ENCODE results near the gene USP4.
"Not testable (repeated sequence)": the region's sequence is repeated elsewhere in the genome, so short reads cannot be mapped to it uniquely, and the experiment has no call there.

The USP4 gene

DNA sequence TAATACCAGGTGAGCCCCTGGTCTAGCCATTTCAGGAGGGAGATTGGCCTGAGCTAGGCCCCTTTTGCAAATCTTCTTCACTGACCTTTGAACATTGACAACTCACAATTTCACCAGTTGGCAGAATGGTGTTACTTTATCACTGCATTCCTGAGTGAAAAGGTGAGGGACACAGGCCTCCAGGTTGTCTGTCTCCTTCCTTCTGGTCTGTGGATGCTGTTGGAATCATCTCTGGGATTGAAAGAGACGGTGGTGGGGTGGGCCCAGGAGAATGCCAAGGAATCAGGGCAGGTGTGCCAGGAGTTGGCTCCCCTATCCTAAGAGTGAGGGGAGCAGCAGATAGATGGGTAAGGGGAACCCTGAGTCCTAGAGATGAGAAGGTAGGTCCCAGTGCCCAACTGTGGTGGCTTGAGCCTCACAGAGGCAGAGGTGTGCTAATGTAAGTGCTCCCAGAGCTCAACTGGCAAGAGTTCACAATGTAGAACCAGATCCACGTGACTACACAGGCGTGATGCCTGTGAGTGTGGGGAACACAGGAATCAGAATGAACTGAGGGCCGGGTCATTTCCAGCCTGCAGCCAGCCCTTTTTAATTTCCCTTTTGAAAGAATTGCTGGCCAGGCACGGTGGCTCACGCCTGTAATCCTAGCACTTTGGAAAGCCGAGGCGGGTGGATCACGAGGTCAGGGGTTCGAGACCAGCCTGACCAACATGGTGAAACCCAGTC lies 74.0 kb downstream of the USP4 start:
- Mint-ChIP-seq H3K4me1 (no peaks in the 10 kb centered on the region), H3K27ac (no peak overlapping the region), H3K4me3 (no peak overlapping the region), H3K27me3 (no peaks in the 10 kb centered on the region), H3K36me3 (peaks cover 1% of the 10 kb centered on the region), H3K9me3 (no peaks in the 10 kb centered on the region)
- DNase-seq (ENCODE audit: low spot score in 2 of 2): no peak
- no peak for ATAC-seq (ENCODE audit: low read depth)

DNA sequence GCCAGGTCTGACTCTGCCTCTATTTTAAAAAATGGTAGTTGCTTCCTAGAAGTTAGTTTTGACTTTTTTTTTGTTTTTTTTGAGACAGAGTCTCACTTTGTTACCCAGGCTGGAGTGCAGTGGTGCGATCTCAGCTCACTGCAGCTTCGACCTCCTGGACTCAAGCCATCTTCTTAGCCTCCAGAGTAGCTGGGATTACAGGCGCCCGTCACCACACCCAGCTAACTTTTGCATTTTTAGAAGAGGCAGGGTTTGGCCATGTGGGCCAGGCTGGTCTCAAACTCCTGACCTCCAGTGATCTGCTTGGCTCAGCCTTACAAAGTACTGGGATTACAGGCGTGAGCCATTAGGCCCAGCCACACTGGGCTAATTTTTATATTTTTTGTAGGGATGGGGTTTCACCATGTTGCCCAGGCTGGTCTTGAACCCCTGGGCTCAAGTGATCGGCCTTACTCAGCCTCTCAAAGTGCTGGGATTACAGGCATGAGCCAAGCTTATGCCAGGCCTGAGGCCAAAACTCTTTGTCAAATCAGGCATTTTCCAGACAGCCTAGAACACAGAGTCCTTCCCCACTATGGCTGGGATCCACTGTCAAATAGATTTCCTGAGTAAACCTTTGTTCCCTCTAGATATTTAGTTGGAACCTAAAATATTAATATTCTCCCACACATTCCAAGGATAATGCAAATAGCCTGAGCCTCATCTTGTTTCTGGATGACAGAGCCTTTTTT lies 76.5 kb downstream of the USP4 start:
- Mint-ChIP-seq H3K4me1 (no peaks in the 10 kb centered on the region), H3K9me3 (no peaks in the 10 kb centered on the region), H3K27ac (no peak overlapping the region), H3K36me3 (no peaks in the 10 kb centered on the region), H3K27me3 (no peaks in the 10 kb centered on the region), H3K4me3 (no peak overlapping the region)
- no peak for DNase-seq (ENCODE audit: low spot score in 2 of 2)
- ATAC-seq (ENCODE audit: low read depth): no peak

DNA sequence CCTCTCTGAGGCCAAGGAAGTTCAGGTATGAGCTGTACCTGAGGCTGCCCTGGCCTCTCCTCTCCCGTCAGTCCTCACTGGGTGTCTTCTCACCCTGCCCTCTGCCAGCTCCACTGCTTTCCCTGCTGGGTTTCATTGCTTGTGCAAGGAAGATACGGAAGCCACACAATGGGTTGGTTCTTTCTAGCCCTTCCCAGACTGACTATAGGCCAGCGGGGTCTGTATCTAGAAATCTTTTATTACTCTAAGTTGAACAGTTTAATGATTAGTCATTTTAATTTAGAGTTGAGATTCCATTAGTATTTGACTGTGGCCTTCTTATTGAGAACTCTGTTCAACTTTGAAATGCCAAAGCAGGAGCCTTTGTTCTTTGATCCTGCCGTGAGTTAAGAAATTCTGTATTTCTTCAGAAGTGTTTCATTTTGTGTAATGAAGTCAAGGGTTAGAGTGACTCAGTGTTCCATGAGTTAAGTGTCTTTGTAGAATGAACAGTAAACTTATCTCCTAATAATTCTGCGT lies 79.0 kb downstream of the USP4 start:
- H3K4me3 Mint-ChIP-seq: no peak overlapping the region
- DNase-seq (ENCODE audit: low spot score in 2 of 2) (no peak), ATAC-seq (ENCODE audit: low read depth) (no peak)
- H3K36me3 Mint-ChIP-seq: no peaks in the 10 kb centered on the region
- no peak overlapping the region for H3K27ac Mint-ChIP-seq
- H3K4me1 Mint-ChIP-seq: no peaks in the 10 kb centered on the region
- H3K9me3 Mint-ChIP-seq: no peaks in the 10 kb centered on the region
- no peaks in the 10 kb centered on the region for H3K27me3 Mint-ChIP-seq

DNA sequence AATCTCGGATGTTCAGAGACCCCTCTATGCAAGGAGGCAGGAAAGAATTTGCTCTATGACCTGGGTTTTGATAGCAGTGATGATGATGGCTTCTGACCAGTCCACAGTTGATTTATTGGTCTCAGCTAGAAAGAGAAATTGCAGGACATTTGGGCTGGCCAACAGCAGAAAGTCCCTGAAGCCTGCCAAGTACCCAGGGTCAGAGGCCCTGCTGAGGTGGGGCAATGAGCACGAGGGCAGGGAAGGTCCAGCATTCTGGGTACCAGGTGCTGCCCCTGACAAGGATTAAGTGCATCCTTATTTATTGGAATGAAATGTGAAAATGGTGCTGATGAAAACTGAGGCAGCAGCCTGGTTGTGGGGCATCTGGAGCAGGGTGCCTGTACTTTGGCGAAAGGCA lies 82.7 kb downstream of the USP4 start:
- Mint-ChIP-seq H3K4me3 (no peak overlapping the region), H3K36me3 (no peaks in the 10 kb centered on the region), H3K27me3 (peaks cover 7% of the 10 kb centered on the region), H3K27ac (no peak overlapping the region), H3K9me3 (no peaks in the 10 kb centered on the region), H3K4me1 (peaks cover 4% of the 10 kb centered on the region)
- DNase-seq (ENCODE audit: low spot score in 2 of 2): no peak
- ATAC-seq (ENCODE audit: low read depth): no peak

DNA sequence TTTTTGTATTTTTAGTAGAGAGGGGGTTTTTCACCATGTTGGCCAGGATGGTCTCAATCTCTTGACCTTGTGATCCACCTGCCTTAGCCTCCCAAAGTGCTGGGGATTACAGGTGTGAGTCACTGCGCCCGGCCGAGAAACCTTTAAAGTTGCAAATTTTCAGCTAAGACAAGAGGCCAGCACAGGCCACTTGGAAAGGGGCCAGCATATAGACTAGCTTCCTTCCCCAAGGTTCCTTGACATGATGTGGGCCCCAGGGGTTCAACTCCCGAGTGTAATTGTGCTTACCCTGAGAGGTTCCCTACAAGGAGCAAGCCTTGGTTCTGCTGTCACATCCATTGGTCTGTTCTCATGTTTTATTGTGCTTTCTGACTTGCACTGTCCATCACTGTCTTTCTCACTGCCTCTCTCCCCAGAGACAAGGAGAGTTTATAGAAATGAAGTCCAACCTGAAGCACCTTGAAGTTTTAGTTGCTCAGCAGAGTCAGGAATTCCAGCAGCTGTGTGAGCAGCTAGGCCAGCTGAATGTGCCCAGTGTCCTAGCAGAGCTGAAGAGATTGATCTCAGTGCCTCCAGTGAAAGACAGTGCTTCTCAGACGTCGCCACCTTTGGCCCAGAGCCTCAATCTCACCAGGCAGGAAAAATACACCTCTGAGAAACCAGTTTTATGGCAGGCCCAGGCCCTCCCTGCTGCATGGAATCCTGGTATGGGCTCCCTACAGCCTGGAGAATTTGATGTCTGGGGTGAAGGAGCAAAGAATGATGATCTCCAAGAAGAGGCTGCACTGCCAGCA lies 83.9 kb downstream of the USP4 start:
- no peak for DNase-seq (ENCODE audit: low spot score in 2 of 2)
- Mint-ChIP-seq H3K27me3 (peaks cover 7% of the 10 kb centered on the region), H3K4me1 (peaks cover 4% of the 10 kb centered on the region), H3K9me3 (no peaks in the 10 kb centered on the region), H3K4me3 (no peak overlapping the region), H3K27ac (no peak overlapping the region), H3K36me3 (no peaks in the 10 kb centered on the region)
- ATAC-seq (ENCODE audit: low read depth): no peak

DNA sequence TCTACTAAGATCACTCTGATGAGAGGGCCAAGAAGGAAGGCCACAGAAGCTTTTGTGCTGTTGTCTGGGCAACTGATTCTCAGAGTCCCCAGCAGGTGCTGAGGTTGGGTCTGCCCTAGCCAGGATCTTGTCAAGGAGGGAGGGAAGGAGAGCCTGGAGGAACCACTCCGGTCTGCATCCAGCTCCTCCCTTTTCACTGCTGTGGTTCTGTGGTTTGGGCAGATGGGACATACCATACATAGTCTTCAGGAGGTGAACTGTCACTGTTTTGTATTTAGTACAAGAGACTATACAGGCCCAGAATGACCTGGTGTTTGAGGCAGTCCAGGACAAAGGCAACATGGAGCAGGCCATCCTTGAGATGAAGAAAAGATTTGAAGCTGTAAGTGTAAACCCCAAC lies 84.7 kb downstream of the USP4 start:
- Mint-ChIP-seq H3K4me1 (peaks cover 4% of the 10 kb centered on the region), H3K9me3 (no peaks in the 10 kb centered on the region), H3K27ac (no peak overlapping the region), H3K27me3 (peaks cover 7% of the 10 kb centered on the region), H3K4me3 (no peak overlapping the region), H3K36me3 (no peaks in the 10 kb centered on the region)
- DNase-seq (ENCODE audit: low spot score in 2 of 2) (no peak), ATAC-seq (ENCODE audit: low read depth) (no peak)

DNA sequence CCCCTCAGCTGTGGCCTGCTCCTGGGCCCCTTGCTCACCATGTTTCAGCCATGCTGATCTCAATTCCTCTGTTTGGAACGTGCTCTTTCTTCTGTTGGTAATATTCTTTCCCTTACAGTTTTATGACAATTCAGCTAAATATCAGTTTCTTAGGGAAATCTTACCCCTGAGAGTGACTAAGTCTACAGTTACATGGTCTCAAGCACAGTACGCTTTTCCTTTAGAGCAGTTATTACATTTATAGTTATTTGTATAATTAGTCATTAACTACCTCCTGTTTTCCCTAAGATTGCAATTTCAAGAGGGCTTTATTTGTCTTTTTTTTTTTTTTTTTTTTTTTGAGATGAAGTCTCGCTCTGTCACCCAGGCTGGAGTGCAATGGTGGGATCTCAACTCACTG lies 86.3 kb downstream of the USP4 start:
- H3K36me3 Mint-ChIP-seq: no peaks in the 10 kb centered on the region
- peaks cover 6% of the 10 kb centered on the region for H3K4me1 Mint-ChIP-seq
- H3K9me3 Mint-ChIP-seq: no peaks in the 10 kb centered on the region
- peak overlapping the region; percentile 29 for H3K27ac Mint-ChIP-seq
- H3K4me3 Mint-ChIP-seq: no peak overlapping the region
- H3K27me3 Mint-ChIP-seq: peaks cover 7% of the 10 kb centered on the region
- DNase-seq (ENCODE audit: low spot score in 2 of 2) (no peak), ATAC-seq (ENCODE audit: low read depth) (no peak)

DNA sequence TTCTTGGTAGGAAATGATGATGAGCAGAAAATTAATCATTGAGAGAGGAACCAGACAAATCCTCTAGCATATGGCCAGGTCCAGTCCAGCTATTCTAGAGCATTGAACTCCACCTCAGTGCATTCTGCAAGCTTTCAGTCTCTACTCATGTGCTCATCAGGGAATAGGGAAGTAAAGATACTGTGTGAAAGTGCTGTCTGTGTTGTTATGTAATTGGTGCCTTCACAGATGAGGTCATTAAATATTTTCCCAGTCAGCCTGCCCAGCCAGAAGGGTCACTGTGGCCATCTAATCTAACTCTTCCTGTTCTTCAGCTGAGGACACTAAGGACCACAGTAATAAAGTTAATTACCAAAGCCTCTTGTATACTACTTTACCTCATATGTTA lies 91.0 kb downstream of the USP4 start:
- Mint-ChIP-seq H3K9me3 (no peaks in the 10 kb centered on the region), H3K4me3 (no peak overlapping the region), H3K36me3 (no peaks in the 10 kb centered on the region), H3K4me1 (peaks cover 2% of the 10 kb centered on the region), H3K27me3 (peaks cover 2% of the 10 kb centered on the region), H3K27ac (no peak overlapping the region)
- DNase-seq (ENCODE audit: low spot score in 2 of 2) (no peak), ATAC-seq (ENCODE audit: low read depth) (peak; percentile 80)

DNA sequence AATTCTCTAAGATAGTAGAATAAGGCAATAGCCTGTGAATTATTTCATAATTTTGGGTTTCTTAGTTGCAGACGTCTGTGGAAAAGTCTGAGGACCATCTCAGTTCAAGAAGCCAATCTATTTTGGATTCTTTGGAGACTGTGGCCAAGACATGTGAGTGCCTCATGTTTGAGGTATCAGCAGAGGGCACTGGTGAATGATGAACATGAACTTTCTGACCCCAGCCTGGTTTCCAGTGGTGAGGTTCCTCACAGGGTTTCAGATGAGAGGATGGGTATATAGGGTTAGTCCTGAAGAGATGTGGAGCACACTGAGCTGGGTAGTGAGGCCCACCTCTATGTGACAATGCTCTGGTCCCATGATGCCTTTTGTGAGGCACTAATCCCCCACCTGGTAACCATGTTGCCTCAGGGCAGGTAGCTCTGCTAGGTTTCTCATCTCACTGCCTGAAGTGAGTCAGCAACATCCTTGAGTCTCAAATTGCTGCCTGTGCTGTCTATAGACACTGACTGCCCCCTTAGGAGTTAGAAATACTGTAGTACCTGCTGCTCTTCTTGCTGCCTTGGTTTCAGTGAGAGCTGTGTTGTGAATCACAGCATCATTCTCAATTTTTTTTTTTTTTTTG lies 95.2 kb downstream of the USP4 start:
- DNase-seq (ENCODE audit: low spot score in 2 of 2): no peak
- H3K36me3 Mint-ChIP-seq: peaks cover 2% of the 10 kb centered on the region
- H3K4me1 Mint-ChIP-seq: peaks cover 2% of the 10 kb centered on the region
- ATAC-seq (ENCODE audit: low read depth): no peak
- no peak overlapping the region for H3K4me3 Mint-ChIP-seq
- H3K27ac Mint-ChIP-seq: no peak overlapping the region
- H3K27me3 Mint-ChIP-seq: peaks cover 2% of the 10 kb centered on the region
- no peaks in the 10 kb centered on the region for H3K9me3 Mint-ChIP-seq

DNA sequence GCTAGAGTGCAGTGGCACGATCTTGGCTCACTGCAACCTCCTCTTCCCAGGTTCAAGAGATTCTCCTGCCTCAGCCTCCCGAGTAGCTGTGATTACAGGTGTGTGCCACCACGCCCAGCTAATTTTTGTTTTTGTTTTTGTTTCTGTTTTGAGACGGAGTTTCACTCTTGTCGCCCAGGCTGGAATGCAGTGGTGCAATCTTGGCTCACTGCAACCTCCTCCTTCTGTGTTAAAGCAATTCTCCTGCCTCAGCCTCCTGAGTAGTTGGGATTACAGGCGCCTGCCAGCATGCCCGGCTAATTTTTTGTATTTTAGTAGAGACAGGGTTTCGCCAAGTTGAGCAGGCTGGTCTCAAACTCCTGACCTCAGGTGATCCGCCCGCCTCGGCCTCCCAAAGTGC lies 99.8 kb downstream of the USP4 start:
- H3K4me1 Mint-ChIP-seq; H3K27ac Mint-ChIP-seq; ATAC-seq (ENCODE audit: low read depth); DNase-seq (ENCODE audit: low spot score in 2 of 2); H3K4me3 Mint-ChIP-seq; H3K27me3 Mint-ChIP-seq; H3K36me3 Mint-ChIP-seq; H3K9me3 Mint-ChIP-seq: not testable (repeated sequence)

DNA sequence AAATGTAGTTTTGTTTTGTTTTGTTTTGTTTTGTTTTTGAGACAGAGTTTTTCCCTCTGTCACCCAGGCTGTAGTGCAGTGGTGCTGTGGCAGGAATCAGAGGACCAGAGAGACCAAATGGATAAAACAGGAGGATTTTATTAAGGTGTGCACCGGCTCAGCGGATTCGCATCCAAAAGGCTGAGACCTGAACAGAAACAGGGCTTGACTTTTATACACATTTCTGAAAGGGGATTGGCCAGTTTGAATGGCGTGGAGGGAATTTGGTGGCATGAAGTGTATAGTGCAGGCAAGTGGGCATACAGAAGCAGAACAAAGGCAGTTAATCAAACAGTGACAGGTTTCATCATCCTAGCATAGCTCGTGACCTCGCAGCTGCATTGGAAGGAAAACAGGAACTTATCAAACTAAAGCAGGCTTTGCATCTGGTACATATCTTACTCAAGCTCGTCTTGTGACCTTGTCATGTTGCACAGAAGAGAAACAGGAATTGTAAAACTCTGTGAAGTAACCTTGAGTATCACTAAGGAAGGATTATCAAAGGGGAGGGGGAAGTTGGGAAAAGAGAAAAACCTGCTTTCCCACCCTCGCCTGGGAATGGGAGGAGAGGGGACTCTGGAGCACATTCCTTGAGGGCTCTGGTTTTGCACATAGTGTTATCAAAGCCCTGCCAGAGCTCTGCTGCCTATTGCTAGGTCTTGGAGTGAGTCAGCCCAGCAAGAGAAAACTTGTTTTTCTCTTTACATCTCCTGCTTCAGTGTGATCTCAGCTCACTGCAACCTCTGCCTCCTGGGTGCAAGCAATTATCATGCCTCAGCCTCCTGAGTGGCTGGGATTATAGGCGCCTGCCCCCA lies 101.4 kb downstream of the USP4 start:
- Mint-ChIP-seq H3K4me3 (no peak overlapping the region), H3K27me3 (peaks cover 2% of the 10 kb centered on the region), H3K9me3 (peaks cover 6% of the 10 kb centered on the region), H3K36me3 (peaks cover 2% of the 10 kb centered on the region), H3K27ac (peak overlapping the region; percentile 74), H3K4me1 (peaks cover 6% of the 10 kb centered on the region)
- peak; percentile 96 for ATAC-seq (ENCODE audit: low read depth)
- peak in 1 of 2 donors; percentile 9 for DNase-seq (ENCODE audit: low spot score in 2 of 2)

DNA sequence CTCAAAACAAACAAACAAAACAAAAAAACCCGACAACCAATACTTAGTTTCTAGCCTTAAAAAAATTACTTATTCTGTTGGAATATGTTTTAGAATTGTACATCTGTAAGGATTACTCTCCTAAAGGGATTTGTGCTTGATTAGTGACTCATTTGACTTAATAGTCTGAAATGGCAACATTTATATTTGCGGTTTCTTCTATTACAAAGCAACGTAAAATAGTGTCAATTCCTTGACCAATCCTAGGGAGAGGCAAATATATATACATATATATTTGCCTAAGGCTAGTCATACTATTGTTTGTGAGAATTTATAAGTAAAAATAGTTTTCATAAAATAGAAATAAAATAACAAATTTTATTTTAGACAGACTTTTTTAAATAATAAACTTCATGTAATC lies 102.5 kb downstream of the USP4 start:
- DNase-seq (ENCODE audit: low spot score in 2 of 2): no peak
- peaks cover 2% of the 10 kb centered on the region for H3K36me3 Mint-ChIP-seq
- H3K27me3 Mint-ChIP-seq: peaks cover 2% of the 10 kb centered on the region
- no peak overlapping the region for H3K4me3 Mint-ChIP-seq
- no peak overlapping the region for H3K27ac Mint-ChIP-seq
- ATAC-seq (ENCODE audit: low read depth): no peak
- H3K4me1 Mint-ChIP-seq: peaks cover 6% of the 10 kb centered on the region
- peaks cover 10% of the 10 kb centered on the region for H3K9me3 Mint-ChIP-seq

DNA sequence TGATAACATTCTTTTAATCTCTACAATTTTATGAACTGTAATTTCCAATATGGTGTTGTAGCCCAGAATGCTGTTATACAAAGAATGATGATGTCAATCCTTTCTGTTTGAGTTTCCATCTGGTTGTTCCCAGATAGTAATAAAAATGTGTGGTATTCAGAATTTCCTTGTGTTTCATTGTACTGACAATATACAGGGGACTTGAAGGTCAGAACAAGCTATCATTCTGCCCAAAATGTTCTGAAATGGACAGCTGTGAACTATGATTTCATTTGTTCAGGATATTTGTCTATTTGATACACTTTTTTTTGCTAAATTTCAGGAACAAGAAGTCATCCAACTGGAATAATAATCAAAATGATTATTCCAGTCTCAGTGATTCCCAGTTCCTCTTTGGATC lies 103.6 kb downstream of the USP4 start:
- Mint-ChIP-seq H3K27me3 (no peaks in the 10 kb centered on the region), H3K27ac (no peak overlapping the region), H3K9me3 (peaks cover 10% of the 10 kb centered on the region), H3K4me1 (peaks cover 6% of the 10 kb centered on the region), H3K4me3 (no peak overlapping the region), H3K36me3 (peaks cover 2% of the 10 kb centered on the region)
- ATAC-seq (ENCODE audit: low read depth) (no peak), DNase-seq (ENCODE audit: low spot score in 2 of 2) (no peak)
